GM19099 (cell line): Measurements from ENCODE around the gene ALK.

Experiments used
- POLR2A ChIP-seq: IDR thresholded peaks from 3 replicates; pipeline ENCODE4 v1.6.1; 2011; ENCODE audit warnings: low read depth; ENCODE audit not compliant: insufficient read length; ENCODE audit errors: extremely low read depth

ALK gene

GRCh38 chr2:29241955-29242565 is 679.3 kb downstream of the ALK start:
- TF ChIP-seq POLR2A = no peak

- no peak for TF ChIP-seq POLR2A
These were observed 680.0 kb downstream of the ALK start for GRCh38 chr2:29241341-29241740.

GRCh38 chr2:29240601-29241000 is 680.8 kb downstream of the ALK start:
- no peak for TF ChIP-seq POLR2A

- no peak for TF ChIP-seq POLR2A
These were observed 682.0 kb downstream of the ALK start for GRCh38 chr2:29239209-29239960.

DNA sequence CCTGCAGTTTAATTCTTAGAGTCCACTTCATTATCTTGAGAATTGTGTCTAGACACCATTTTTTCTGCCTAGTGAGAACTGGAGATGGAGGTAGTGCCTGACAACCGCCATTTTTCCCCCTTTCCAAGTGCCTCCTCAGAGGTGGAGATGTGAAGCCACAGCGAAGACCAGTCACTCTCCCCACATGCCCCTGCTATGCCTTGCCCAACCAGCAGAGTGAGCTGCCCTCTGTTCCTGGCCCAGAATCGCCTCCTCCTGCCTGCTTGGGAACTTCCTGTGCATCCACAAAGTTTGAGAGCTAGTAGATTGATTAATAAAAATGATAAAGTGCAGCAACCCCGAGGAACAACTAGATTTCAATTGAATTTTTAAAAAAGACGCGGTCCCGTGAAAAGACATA is 682.9 kb downstream of the ALK start:
- no peak for TF ChIP-seq POLR2A

GRCh38 chr2:29236074-29236473 is 685.3 kb downstream of the ALK start:
- no peak for TF ChIP-seq POLR2A

DNA sequence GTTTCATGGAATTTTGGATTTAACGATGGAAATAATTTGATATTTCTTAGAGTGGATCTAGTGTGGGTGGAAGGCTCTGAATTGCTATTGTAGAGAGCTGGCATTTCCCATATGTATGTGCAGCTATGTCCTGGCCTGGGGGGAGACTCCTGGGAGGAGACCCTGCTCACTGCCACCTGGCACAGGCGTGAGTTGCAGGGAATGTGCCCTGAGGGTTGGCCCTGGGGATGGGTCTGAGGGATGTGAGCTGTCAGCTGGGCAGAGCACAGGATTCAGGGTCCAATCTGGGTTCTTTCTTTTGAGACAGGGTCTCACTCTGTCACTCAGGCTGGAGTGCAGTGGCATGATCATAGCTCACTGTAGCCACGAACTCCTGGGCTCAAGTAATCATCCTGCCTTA is 686.0 kb downstream of the ALK start:
- TF ChIP-seq POLR2A = no peak

GRCh38 chr2:29233428-29233827 is 688.0 kb downstream of the ALK start:
- TF ChIP-seq POLR2A = no peak

GRCh38 chr2:29232041-29232440 is 689.3 kb downstream of the ALK start:
- TF ChIP-seq POLR2A = no peak

DNA sequence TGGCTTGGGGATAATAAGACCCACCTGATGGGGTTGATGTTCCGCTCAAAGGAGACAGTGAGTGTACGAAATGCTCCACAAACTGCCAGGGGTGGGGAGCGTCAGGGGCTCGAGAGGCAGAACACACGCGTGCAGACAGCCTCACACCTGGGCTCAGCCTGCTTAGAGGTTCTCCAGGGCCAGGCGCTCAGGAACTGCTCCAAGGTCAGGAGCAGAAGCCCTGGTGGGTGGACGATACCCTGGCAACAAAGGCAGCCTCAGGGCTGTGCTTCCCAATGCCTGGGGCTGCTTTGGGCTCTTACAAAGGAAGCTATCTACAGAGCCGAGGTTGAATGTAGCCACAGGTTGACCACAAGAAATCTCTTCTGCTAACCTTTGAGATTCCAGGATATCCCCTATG is 691.7 kb downstream of the ALK start:
- TF ChIP-seq POLR2A = no peak

DNA sequence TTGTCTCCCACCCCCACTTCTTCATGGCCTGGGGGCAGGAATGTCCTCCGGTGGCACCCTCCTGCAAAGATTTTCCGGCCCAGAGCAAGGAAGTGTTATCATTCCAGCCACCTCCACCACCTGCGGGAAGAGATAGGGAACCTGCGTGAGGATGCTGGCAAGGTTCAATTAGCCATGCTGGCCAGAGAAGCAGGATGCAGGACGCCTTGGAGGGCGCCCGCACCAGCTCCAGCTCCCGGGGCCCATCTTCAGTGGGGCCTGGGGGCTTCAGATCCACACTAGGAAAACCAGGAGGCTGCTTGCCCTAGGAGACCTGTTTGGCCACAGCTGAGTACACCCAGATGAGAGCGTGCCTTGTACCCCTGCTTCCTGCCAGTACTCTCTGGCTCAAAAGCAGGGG is 692.4 kb downstream of the ALK start:
- no peak for TF ChIP-seq POLR2A

GRCh38 chr2:29227935-29228675 is 693.3 kb downstream of the ALK start:
- TF ChIP-seq POLR2A = no peak

GRCh38 chr2:29226808-29227207 is 694.6 kb downstream of the ALK start:
- TF ChIP-seq POLR2A = no peak

GRCh38 chr2:29226375-29226774 is 695.0 kb downstream of the ALK start:
- no peak for TF ChIP-seq POLR2A

GRCh38 chr2:29225814-29226213 is 695.6 kb downstream of the ALK start:
- no peak for TF ChIP-seq POLR2A

DNA sequence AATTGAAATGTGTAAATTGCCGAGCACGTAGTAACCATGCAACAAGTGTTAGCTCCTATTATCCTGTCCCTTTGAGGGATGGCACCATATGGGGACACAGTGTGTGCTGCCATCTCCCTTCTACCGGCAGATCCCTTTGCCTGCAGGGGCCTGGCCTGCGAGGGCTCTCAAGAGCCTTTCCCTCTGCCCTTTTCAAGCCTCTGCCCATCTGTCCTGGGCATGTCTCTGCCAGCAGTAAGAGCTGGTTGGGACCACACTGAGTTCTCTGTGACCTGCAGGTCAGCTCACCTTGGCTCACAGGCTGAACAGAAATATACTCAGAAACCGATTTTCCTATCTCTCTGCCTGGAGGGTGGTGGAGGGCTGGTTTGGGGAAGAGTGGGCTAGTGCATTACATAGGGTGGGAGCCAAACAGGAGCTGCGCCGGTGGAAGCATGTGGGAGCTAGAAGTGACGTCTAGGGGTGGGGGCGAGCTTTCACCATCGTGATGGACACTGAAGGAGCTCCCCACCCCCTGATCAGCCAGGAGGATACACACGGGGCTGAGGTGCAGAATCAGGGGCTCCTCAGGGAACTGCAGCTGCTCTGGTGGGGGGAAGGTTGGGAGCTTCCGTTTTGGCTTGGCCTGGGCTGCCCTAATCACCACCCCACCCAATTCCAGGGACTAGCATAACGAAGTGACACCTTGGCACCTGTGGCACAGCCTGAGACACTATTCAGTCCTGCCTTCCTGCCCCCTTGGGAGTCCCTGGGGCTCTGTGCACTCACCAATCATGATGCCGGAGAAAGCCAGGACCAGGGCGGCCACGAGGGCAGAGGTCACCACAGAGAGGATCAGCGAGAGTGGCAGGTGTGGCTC is 696.5 kb downstream of the ALK start:
- no peak for TF ChIP-seq POLR2A
